ENCODE data around the gene APOBR.

DNA sequence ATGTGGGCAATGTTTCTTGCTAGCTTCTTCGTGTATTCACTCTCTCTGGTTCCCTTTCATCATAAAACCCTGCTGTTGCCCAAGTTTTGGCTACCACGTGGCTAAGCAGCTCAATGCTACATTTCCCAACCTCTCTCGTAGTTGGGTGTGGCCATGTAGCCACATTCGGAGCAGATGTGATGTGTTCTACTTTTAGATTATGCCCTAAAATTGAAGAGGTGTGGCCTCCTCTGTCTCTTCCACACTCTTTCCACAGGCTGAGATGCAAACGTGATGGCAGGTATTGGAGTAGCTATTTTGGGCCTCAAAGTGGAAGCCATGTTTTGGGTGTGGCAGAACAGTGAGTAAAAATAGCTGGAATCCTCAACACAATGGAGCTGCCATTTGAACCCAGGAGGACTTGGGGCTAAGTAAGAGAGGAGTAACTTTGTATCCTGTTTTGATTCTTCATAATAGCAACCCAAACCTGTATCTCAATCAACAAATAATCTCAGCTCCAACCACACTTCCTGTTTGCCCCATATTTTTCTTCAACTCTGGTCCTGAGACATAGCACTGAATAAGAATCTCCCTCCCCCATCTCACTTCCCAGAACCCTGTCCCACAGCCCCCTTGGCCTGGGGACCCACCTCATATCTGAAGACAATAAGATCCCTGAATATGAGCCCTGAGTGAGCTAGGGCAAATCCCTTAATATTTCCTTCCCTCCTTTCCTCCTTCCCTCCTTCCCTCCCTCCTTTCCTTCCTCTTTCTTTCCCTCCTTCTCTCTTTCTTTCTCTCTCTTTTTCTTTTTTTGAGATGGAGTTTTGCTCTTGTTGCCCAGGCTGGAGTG lies 40.3 kb downstream of the APOBR start:
- TF ChIP-seq CEBPB (IDR thresholded peaks at IDR 0.05; ENCODE audit: low read depth) (no peak), SP1 (IDR thresholded peaks at IDR 0.05; ENCODE audit: low read depth) (no peak), EZH2 (IDR thresholded peaks at IDR 0.05) (no peak), SRF (IDR thresholded peaks at IDR 0.05; ENCODE audit: low read depth) (no peak), POLR2AphosphoS5 (IDR thresholded peaks at IDR 0.05; ENCODE audit: low read depth, low read length) (no peak), EZH2phosphoT487 (IDR thresholded peaks at IDR 0.05; ENCODE audit: borderline replicate concordance) (no peak), YY1 (IDR thresholded peaks at IDR 0.05; ENCODE audit: extremely low read depth, insufficient replicate concordance, low read depth, low read length) (no peak), CBX3 (IDR thresholded peaks at IDR 0.05; ENCODE audit: low read depth) (no peak), RAD21 (IDR thresholded peaks at IDR 0.05; ENCODE audit: low read depth) (no peak)
- TF ChIP-seq, protein P1, sequence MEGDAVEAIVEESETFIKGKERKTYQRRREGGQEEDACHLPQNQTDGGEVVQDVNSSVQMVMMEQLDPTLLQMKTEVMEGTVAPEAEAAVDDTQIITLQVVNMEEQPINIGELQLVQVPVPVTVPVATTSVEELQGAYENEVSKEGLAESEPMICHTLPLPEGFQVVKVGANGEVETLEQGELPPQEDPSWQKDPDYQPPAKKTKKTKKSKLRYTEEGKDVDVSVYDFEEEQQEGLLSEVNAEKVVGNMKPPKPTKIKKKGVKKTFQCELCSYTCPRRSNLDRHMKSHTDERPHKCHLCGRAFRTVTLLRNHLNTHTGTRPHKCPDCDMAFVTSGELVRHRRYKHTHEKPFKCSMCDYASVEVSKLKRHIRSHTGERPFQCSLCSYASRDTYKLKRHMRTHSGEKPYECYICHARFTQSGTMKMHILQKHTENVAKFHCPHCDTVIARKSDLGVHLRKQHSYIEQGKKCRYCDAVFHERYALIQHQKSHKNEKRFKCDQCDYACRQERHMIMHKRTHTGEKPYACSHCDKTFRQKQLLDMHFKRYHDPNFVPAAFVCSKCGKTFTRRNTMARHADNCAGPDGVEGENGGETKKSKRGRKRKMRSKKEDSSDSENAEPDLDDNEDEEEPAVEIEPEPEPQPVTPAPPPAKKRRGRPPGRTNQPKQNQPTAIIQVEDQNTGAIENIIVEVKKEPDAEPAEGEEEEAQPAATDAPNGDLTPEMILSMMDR (IDR thresholded peaks at IDR 0.05 in 2 of 3, conservative IDR thresholded peaks at IDR 0.05 in 1 of 3; ENCODE audit: borderline replicate concordance in 1 of 3, insufficient read depth in 1 of 3, low read depth in 2 of 3, low read length in 2 of 3) = no peak
- TF ChIP-seq, protein P2, sequence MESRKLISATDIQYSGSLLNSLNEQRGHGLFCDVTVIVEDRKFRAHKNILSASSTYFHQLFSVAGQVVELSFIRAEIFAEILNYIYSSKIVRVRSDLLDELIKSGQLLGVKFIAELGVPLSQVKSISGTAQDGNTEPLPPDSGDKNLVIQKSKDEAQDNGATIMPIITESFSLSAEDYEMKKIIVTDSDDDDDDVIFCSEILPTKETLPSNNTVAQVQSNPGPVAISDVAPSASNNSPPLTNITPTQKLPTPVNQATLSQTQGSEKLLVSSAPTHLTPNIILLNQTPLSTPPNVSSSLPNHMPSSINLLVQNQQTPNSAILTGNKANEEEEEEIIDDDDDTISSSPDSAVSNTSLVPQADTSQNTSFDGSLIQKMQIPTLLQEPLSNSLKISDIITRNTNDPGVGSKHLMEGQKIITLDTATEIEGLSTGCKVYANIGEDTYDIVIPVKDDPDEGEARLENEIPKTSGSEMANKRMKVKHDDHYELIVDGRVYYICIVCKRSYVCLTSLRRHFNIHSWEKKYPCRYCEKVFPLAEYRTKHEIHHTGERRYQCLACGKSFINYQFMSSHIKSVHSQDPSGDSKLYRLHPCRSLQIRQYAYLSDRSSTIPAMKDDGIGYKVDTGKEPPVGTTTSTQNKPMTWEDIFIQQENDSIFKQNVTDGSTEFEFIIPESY (IDR thresholded peaks at IDR 0.05; ENCODE audit: extremely low read depth, insufficient replicate concordance, low read length) = no peak
- TF ChIP-seq, protein P3, sequence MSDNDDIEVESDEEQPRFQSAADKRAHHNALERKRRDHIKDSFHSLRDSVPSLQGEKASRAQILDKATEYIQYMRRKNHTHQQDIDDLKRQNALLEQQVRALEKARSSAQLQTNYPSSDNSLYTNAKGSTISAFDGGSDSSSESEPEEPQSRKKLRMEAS (IDR thresholded peaks at IDR 0.05) = no peak
